Measurements from ENCODE around the gene AKAP7.
A peak's percentile ranks its signal among the peaks of the same experiment; 100 is the strongest.
"Not testable (repeated sequence)": the region's sequence is repeated elsewhere in the genome, so short reads cannot be mapped to it uniquely, and the experiment has no call there.

AKAP7 gene

DNA sequence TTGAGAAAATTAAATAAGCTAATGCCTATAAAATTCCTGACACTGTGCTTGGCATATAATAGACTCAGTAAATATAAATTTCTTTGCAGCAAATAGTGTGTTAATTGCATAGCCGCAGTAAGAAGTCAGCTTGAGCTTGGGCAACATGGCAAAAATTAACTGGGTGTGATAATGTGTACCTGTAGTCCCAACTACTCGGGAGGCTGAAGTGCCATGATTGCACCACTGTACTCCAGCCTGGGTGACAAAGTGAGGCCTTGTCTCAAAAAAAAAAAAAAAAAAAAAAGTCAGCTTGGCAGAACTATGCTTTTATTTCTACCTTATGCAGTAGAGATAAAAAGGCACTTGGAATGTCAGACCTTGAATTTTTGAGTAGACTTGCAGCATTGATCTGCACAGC is 121.8 kb downstream of the AKAP7 start:
- DNase-seq = no peak

DNA sequence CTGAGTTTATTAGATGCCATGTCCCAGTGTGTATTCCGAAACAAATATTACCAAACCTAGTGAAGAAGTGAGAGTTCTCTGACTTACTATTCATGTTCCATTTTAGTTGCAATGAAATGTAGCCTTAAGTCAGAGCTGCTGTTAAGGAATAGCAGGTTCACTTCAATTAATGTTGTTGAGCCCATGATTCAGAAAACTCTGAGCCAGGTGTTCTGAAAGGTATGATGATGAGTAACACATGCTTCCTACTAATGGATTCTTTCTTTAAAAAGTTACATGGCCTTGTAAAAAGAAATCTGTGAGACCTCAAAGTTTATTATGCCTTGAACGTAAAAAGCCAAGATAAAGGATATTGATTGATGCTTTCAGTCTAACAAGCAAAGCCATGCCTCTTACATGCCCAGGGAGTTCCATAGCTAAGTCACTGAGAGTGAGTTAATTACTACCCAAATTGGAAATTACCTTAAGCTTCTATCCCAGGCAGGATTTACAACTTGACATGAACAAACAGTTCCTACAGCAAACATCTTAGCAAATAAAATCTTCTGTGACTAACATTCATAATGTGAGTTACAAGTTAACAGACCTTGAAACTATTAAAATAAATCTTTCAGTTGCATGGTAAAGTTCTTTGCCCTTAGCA is 122.9 kb downstream of the AKAP7 start:
- DNase-seq = no peak

DNA sequence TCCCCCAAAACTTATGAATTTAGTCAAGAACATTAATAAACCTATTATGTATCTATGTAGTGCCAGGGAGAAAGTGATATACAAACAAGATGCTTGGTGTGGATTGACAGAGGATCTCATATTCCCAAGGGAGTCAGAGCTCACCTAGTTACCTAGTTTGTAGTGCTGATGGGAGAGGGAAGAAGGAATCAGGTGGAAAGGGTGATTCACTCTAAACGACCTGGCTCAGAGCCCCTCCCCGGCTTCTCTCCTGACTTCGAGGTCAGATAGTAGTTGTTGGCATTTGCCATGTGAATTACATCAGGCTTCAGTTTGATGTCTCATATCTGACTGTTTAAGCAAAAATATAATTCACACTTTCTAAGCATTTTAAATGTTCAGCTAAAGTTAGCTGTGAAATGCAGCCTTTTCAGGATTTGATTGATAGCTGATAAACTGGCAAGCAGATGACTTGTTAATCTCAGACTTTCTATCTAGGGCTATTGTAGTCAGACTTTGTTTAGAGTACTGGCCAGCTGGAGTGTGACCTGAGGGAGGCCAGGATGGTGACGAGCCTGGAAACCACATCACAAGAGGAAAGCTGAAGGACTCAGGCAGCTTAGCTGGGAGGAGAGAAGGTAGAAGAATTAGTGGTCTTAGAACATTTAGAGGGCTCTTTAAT is 123.7 kb downstream of the AKAP7 start:
- DNase-seq = no peak

DNA sequence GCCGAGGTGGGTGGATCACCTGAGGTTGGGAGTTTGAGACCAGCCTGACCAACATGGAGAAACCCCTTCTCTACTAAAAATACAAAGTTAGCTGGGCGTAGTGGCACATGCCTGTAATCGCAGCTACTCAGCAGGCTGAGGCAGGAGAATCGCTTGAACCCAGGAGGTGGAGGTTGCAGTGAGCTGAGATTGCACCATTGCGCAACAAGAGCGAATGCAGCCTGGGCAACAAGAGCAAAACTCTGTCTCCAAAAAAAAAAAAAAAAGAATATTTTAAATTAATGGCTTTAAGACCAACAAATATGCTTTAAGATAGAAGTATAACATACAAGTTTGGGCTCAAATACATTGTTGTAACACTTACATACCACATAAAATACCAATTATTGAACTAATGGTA is 125.7 kb downstream of the AKAP7 start:
- DNase-seq = not testable (repeated sequence)

DNA sequence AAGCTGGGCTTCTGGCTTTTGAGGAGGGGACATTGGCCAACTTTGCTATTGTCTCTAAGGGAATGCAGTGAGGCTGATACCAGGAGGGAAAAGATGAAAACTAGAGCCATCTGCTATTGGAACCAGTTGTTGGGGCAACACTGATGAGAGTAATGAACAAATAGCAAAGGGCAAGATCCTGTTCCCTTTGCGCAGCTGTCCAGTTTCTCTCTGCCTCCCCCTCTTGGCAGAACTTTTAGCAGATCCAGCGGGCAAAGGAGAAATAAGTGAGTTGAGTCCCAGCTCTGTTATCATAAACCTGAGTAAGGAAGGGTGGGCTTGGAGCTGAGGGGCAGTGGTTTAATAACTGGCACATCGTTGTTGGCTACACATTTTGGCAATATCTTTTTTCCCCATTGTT is 126.8 kb downstream of the AKAP7 start:
- DNase-seq = no peak

DNA sequence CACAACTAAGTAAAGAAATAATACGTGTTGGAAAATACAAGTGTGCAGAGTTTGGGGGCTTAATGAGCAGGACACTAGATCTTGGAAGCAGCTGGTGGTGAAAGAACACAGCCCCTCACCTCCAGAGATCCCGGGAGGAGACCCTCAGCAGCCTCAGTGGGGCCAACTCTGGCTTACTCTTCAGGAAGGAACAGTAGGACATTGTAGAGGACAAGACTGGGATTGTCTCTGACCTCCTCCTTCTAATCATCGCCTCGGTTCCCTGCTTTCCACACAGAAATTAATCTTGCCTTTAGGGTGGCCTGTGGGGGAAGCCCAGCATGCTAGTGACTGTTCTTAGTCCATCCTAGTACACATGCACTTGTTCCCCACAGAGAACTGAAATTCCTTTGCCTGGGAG is 130.7 kb downstream of the AKAP7 start:
- no peak for DNase-seq

DNA sequence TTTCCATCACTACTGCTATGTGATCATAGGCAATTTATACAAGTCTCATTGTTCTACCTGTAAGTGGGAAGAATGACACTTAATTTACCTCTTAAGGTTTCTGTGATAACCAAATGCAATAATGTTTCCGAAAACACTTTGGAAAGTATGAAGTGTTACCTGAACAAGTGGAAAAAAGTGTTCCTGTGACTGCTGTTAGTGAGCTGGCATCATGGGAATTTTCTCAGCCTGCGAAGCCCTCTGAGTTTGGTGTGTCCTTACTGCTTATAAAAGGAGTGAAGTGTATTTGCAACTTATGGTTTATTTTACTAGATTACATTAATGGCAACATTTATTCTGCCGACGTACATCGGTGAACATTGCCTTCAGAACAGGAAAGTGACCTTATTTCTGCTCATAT is 133.0 kb downstream of the AKAP7 start:
- no peak for DNase-seq

DNA sequence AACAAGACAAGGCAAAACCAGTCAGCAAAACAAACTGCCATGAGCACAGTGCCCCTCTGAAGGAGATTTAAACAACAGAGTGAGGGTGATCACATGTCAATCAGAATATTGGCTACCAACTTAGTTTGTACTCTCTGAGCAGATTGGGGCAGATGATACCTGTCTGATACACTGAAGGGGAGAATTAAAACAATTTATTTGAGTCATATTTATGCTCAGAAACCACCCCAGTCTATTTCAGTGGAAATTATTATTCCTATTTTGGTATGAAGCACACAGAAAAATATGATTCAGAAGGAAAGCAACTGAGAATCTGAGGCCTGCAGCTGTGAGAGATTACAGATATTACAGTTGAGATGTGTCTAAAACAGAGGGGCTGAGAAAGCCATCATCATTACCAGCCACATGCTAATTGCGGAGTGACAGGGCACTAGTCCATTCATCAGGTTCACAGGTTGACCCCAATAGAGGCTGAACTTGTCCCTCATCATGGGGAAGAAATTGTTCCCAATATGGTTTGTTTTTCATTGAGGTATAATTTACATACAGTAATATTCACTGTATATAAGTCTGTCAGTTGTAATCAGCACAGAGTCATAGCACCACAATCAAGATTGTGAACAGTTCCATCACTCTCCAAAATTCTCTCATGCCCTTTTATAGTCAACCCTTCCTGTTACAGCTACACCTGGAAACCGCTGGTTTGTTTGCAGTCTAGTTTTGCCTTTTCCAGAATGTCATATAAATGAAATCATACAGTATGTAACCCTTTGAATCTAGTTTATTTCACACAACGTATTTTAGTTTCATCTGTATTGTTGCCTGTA is 134.5 kb downstream of the AKAP7 start:
- no peak for DNase-seq

DNA sequence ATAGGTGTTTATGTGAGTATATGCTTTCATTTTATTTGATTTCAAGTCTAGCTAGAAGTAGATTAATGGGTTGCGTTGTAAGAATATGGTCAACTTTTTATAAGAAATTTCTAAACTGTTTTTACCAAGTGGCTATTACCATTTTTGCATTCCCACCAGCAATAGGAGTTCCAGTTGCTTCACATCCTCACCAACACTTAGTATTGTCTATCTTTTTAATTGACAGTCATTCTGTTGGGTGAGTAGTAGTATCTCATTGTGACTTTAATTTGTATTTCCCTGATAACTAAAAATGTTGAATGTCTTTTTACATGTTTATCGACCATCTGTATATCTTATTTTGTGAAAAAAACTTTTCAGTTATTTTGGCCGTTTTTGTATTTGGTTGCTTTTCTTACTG is 135.3 kb downstream of the AKAP7 start:
- no peak for DNase-seq

DNA sequence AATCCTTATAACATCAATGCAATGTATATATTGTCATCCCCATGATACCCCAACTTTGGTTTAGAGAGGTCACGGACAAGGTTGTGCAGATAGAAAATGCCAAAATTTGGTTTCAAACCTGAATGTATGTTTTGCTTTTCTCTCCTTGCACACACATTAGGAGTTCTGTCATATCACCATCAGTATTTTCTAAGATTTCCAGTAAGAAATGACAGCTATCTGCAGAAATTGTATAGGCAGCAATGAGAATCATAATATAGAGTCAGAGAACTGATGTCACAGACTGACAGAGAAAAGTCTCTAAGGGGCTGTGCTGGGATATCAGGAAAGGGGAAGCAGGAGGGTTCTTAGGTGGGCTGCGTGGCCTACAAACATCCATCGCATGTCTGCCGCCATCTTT is 140.0 kb downstream of the AKAP7 start:
- no peak for DNase-seq

DNA sequence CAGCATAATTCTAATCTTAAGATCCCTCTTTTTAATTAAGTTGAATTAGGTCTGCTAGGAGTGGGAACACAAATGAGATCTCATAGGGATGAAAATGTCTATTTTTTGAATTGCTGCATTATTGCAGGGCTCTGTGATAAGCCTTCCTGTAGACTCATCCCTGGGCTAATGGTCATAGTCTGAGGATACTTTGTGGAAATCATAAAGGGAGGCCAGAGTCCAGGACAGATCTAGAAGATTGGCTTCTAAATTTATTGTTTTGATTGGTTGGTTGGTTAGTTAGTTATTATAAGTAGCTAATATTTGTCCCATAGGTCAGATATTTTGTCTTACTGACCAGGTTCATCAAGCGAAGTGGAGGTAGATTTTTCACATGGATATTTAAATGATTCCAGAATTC is 142.3 kb downstream of the AKAP7 start:
- no peak for DNase-seq

DNA sequence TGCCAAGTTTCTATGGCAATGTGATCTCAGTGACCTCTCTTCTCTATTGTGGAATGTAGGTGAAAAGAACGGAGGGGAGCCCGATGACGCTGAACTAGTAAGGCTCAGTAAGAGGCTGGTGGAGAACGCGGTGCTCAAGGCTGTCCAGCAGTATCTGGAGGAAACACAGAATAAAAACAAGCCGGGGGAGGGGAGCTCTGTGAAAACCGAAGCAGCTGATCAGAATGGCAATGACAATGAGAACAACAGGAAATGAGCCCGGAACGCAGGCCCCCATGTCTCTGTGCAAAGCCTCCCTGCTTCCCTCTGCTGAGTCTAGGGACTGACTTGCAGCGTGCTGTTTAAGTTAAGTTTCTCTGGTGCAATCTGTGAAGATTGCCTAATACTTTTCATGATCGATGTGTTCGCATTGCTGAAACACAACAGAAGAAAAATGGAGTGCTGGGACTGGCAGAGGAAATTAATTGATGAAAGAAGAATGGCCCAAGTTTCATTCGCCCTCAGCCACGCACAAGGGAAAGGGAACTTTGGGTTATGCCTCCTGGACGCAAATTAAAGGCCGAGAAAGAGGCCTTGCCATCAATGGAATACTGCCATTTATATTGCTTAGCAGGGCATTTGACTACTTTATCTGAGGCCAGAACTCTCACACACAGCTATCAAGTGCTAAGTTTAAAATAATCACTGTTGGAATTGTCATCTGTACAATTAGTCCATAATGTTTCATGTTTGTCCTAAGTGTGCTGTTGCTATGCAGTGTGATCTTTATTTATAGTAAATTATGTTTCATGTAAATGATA is 146.4 kb downstream of the AKAP7 start:
- peak; percentile 84 for DNase-seq

DNA sequence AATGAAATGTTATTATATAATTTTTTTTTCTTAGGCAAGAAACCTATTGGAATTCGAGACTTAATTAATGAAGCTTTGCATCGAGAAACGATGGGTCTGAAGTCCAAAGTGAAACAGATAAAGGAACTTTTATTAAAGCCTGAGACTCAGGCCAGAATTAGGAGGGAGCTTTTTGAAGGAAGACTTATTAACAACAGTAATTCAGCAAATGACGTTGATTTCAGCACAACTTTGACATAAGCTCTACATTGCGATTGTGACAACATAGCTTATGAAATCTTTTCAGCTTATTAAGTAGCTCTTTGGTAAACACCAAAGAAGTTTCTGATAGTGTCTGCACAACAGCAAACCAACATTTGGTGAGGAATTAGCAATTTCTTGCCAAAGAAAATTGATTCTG is 147.1 kb downstream of the AKAP7 start:
- DNase-seq = no peak

DNA sequence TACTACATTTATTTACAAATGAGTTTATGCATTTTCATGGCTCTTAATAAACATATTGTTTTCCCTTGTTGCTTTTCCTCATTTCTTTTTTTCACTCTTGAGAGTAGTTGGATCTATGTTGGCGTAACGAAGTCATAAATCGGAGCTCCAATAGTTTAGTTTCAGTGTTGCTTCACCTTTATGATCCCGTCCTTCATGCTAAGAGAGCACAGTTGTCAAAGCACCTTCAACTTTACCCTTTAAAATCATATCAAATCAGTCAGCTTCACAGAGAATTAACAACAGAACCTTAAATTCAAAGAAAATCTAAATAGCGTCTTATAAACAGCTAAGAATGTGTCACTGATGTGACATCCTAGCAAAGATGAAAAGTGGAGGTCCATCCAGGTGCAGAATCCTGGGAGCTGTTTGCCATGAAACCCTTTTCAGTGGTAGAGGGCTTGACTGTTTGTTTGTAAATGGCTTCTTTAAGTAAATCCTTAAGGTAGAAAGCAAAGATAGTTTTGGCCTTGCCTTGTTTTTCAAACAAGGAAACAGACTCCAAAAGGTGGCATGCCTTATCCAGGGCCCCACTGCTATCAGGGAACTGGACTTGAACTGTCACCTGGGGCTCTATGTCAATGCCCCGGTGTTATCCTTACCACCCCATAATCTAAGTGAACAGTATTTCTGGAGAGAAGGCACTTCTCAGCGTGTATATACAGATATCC is 148.4 kb downstream of the AKAP7 start:
- no peak for DNase-seq

DNA sequence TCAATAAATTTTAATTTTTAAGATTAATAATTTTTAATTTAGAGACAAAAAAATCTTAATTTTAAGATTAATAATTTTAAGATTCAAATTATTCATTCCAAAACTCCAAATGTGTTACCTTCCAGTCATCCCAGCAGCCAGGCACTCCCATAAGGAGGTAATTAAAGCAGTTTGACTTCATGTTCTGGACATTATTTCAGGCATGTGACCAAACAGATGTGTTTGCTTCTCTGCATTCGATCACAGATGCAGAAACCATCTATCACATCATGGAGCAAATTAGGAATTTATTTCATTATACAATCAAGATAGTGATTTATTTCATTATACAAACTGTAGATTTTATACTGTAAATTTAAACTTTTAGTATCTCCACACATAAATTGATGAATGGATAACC is 150.3 kb downstream of the AKAP7 start:
- no peak for DNase-seq

DNA sequence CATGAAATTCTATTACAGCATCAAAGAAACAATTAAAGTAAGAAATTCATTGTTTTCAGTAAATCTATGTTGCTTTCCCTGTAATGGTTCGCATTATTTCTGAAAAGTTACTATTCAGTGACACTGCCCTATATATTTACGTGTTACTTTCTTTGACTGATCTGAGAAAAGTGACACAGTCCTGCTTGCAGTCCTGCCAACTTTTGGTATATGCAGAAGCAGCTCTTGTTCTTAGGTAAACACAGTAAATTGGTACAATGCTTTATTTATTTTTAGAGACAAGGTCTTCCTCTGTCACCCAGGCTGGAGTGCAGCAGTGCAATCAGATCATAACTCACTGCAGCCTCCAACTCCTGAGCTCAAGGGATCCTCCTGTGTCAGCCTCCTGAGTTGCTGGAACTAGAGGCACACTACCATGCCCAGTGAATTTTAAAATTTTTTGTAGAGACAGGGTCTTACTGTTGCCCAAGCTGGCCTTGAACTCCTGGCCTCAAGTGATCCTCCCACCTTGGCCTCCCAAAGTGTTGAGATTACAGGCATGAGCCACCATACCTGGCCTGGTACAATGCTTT is 151.3 kb downstream of the AKAP7 start:
- DNase-seq = no peak

DNA sequence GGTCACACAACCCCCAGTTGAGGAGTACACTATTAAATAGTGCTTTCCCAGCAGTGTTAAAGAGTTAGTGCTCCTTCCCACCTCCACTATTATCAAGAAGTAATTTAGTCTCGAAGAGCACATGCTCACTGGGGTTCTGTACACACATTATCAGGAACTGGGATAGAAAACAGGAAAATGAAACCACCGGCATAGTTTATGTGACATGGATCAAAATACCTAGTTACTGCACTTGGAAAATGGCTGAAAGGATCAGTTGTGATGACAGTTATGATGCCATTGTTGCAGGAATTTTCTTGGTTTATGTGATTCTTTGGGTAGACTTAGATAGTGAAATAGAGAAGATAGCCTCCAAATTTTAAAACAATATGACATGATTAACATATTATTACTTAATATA is 152.9 kb downstream of the AKAP7 start:
- no peak for DNase-seq

DNA sequence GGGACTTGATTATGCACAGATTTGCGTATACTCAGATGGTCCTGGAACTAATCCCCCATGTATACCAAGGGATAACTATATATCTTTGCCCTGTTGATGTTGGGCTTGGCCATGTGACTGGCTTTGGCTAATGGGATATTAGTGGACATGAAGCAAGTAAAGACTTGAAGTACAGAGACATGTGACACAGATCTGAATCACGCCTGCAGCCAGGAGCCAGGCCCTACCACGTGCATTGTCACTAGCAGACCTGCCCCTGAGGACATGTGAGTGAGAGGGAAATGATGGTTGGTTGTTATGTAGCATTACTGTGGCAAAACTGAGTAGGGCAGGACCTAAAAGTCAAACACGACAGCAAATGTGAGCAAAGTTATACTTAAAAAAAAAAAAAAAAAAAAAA is 155.7 kb downstream of the AKAP7 start:
- DNase-seq = no peak

DNA sequence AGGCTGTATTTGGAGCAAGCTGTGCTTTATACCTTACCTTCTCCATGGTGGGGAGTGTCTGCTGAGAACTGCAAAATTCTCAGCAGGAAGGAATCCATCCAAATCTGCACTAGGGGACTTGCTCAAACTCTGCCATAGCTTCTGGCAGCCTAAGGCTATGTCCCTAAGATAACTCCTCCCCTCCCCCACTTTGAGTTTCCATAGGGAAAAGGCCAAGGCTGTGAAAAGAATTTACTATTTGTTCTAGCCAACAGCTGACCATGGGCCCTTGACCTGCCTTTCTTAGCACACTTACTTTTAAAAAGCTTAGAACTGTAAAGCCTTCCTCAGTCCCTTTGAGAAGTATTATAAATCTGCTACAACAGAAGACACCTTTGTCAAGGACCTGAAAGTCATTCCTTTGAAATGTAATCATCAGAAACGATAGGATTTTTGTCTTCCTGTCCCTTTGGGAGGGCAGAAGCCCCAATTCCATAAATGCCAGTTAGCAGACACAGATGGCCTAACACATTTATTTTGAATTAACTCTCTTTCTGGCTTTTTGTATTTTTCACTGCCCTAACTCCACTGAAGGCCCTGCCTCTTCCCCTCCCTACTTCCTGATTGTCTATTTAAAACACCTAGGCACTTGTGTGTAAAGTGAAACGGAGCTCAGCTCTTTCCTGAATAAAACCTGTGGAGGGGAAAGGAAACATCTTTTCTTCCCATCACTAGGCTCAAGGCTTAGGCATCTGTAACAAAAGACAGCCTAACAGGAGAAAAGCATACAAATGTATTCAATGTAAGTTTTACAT is 157.1 kb downstream of the AKAP7 start:
- DNase-seq = no peak

DNA sequence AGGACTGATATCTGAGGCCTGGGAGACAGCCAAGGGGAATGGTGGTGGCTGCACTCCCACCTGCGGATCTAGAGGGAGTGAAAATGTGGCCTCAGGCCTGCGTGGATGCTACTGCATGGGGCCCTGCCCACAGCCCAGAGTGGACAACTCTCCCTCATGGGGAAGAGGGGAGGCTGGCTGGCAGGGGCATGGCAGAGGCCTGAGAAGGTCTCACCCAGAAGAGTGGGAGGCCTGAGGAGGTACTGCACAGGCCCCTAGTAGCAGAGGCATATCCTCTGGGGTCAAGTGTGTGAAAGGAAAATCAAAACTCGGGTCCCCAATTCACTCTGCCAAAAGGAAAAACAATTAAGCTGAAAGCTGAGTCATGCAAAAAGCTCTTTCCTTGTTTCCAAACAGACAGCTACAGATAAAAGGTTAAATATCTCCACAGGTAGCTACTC is 158.2 kb downstream of the AKAP7 start:
- no peak for DNase-seq

DNA sequence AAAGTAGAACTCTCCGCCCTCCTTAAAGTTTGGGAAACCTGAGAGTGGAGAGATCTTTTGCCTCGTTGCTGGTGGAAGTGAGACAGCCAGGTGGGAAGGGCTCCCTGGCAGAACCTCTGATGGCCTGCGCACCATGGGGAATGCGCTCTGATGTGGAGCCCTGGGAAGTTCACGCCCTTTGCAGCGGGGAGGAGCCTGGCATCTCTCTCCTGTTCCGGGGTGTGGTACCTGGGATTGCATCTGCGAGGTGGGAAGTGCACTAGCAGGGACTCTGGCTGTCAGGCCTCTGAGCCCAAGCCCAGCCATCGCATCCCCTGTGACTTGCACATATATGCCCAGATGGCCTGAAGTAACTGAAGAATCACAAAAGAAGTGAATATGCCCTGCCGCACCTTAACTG is 159.8 kb downstream of the AKAP7 start:
- DNase-seq = no peak

Data from CD4-positive, alpha-beta T cell treated with Interleukin-17A for 4 hours (primary cell).